HG02885 (cell line): Measurements from ENCODE around the gene SYNGR1.

ENCODE experiments used
- ATAC-seq: cut with Tn5 transposase; IDR thresholded peaks from one replicate; pipeline ENCODE4 v1.9.1; 2021; ENCODE audit warnings: mild to moderate bottlenecking; ENCODE audit not compliant: unreplicated experiment, poor library complexity

Gene SYNGR1

GRCh38 chr22:39349967-39350726 lies at the start of gene SYNGR1:
TSS of gene SYNGR1 (plus strand) at chr22:39349991. CDS start at chr22:39350011, 20 bp downstream.
- no peak for ATAC-seq

GRCh38 chr22:39300186-39300830 lies 49.5 kb upstream of the SYNGR1 start:
- ATAC-seq, result no peak

GRCh38 chr22:39301108-39301507 lies 48.7 kb upstream of the SYNGR1 start:
- ATAC-seq, result no peak

- ATAC-seq, result no peak
These were observed 47.9 kb upstream of the SYNGR1 start for GRCh38 chr22:39301926-39302325.

- no peak for ATAC-seq
These were observed 47.3 kb upstream of the SYNGR1 start for GRCh38 chr22:39302431-39302960.

GRCh38 chr22:39303358-39303757 lies 46.4 kb upstream of the SYNGR1 start:
- ATAC-seq, result no peak

GRCh38 chr22:39303892-39304671 lies 45.7 kb upstream of the SYNGR1 start:
- ATAC-seq, result no peak

GRCh38 chr22:39306456-39307361 lies 43.1 kb upstream of the SYNGR1 start:
- ATAC-seq, result no peak

GRCh38 chr22:39308614-39309363 lies 41.0 kb upstream of the SYNGR1 start:
- ATAC-seq, result no peak

- no peak for ATAC-seq
These were observed 40.4 kb upstream of the SYNGR1 start for GRCh38 chr22:39309364-39309861.

GRCh38 chr22:39309881-39310714 lies 39.7 kb upstream of the SYNGR1 start:
- ATAC-seq, result no peak

- ATAC-seq, result no peak
These were observed 38.0 kb upstream of the SYNGR1 start for GRCh38 chr22:39311592-39312400.

GRCh38 chr22:39312410-39312809 lies 37.4 kb upstream of the SYNGR1 start:
- no peak for ATAC-seq

- ATAC-seq, result no peak
These were observed 36.4 kb upstream of the SYNGR1 start for GRCh38 chr22:39313258-39314001.

- ATAC-seq, result no peak
These were observed 35.4 kb upstream of the SYNGR1 start for GRCh38 chr22:39314251-39314971.

- no peak for ATAC-seq
These were observed 34.4 kb upstream of the SYNGR1 start for GRCh38 chr22:39315389-39315788.
